ENCODE results near the gene RNF186. TPM values are rescaled to one million over a fixed set of nuclear protein-coding genes. Genes with fewer than 3 reads are reported as not detected.

RNF186 gene
- total and polyA plus RNA-seq, 8 donors: 0.62 to 117 TPM; not detected in 6

DNA sequence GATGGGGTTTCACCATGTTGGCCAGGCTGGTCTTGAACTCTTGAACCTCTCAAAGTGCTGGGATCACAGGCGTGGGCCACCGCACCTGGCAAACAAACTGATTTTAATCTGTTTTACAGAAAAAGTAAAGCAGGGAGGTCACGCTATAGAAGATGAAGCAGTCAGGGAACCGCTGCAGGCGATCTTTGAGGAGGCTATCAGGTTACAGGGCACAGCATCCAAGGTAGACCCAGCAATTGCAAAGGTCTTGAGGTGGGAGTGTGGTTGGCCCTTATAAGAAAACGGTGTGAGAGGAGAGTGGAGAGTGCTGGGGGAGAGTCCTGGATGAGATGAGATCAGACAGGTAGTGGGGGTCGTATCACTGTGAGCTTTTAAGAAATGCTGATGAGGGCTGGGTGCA, 12.8 kb downstream of the RNF186 start:
- 65 to 80% (median 72%) methylated on average over 7 of the region's 7 CpGs for WGBS, 5 donors
- TF ChIP-seq EP300 (IDR thresholded peaks at IDR 0.05): no peak
- no peak for TF ChIP-seq POLR2A (IDR thresholded peaks at IDR 0.05)
- no peak for TF ChIP-seq POLR2AphosphoS5 (IDR thresholded peaks at IDR 0.05)
- TF ChIP-seq, protein P1, sequence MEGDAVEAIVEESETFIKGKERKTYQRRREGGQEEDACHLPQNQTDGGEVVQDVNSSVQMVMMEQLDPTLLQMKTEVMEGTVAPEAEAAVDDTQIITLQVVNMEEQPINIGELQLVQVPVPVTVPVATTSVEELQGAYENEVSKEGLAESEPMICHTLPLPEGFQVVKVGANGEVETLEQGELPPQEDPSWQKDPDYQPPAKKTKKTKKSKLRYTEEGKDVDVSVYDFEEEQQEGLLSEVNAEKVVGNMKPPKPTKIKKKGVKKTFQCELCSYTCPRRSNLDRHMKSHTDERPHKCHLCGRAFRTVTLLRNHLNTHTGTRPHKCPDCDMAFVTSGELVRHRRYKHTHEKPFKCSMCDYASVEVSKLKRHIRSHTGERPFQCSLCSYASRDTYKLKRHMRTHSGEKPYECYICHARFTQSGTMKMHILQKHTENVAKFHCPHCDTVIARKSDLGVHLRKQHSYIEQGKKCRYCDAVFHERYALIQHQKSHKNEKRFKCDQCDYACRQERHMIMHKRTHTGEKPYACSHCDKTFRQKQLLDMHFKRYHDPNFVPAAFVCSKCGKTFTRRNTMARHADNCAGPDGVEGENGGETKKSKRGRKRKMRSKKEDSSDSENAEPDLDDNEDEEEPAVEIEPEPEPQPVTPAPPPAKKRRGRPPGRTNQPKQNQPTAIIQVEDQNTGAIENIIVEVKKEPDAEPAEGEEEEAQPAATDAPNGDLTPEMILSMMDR (IDR thresholded peaks at IDR 0.05): no peak
- H3K9me3 ChIP-seq: no peaks in the 10 kb centered on the region
- no peaks in the 10 kb centered on the region for H3K27me3 ChIP-seq
- no peak overlapping the region for H3K4me3 ChIP-seq
- no peak for DNase-seq
- peaks cover 6 to 29% (median 21%) of the 10 kb centered on the region in 4 donors for H3K4me1 ChIP-seq
- H3K36me3 ChIP-seq: peaks cover 0 to 3% (median 2%) of the 10 kb centered on the region in 4 donors
- H3K27ac ChIP-seq: no peak overlapping the region
- intact Hi-C loops (cut with DNase I; ENCODE audit: low total_unique reads): no loop called here

DNA sequence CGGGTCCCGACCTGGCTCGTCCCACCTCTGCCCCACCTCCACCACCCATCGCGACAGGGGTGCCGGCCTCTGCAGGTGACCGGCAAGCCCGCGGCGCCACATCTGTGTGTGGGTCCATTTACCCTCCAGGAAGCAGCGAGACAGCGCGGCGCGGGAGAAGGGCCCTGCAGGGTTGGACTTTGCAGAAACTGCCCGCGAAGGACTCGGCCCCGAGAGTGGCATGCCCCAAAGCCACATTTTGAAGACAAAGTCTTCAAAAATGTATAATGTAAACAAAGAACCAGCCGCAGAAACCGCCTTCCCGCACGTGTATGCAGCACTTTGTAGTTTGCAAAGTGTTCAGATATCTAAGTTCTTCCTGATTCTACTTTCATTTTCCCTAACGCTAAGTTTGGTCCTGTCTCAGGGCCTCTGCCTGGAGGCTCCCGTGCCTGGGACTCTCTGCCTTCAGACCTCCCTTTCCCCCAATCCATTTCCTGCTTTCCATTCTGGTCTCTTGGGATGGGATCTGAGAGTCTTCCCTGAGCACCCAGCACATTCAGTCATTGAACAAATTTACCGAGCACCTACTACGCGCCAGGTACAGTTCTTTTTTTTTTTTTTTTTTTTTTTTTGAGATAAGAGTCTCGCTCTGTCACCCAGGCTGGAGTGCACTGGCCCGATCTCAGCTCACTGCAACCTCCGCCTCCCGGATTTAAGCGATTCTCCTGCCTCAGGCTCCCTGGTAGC, 14.8 kb downstream of the RNF186 start:
- peak; percentile 64 to 77 for DNase-seq
- WGBS, 5 donors: 9 to 15% (median 12%) methylated on average over 28 to 33 of the region's 33 CpGs
- Histone ChIP-seq H3K4me1 (peaks cover 6 to 29% (median 21%) of the 10 kb centered on the region in 4 donors), H3K9me3 (no peaks in the 10 kb centered on the region), H3K27ac (peak overlapping the region; percentile 91 to 96 (median 94)), H3K4me3 (peak overlapping the region; percentile 71 to 83 (median 73)), H3K36me3 (peaks cover 0 to 13% (median 12%) of the 10 kb centered on the region in 4 donors), H3K27me3 (no peaks in the 10 kb centered on the region)
- intact Hi-C loops (cut with DNase I; ENCODE audit: low total_unique reads): no loop called here
- TF ChIP-seq, protein P1 (IDR thresholded peaks at IDR 0.05): no peak
- TF ChIP-seq POLR2A (IDR thresholded peaks at IDR 0.05): no peak
- no peak for TF ChIP-seq POLR2AphosphoS5 (IDR thresholded peaks at IDR 0.05)
- TF ChIP-seq EP300 (IDR thresholded peaks at IDR 0.05): no peak

DNA sequence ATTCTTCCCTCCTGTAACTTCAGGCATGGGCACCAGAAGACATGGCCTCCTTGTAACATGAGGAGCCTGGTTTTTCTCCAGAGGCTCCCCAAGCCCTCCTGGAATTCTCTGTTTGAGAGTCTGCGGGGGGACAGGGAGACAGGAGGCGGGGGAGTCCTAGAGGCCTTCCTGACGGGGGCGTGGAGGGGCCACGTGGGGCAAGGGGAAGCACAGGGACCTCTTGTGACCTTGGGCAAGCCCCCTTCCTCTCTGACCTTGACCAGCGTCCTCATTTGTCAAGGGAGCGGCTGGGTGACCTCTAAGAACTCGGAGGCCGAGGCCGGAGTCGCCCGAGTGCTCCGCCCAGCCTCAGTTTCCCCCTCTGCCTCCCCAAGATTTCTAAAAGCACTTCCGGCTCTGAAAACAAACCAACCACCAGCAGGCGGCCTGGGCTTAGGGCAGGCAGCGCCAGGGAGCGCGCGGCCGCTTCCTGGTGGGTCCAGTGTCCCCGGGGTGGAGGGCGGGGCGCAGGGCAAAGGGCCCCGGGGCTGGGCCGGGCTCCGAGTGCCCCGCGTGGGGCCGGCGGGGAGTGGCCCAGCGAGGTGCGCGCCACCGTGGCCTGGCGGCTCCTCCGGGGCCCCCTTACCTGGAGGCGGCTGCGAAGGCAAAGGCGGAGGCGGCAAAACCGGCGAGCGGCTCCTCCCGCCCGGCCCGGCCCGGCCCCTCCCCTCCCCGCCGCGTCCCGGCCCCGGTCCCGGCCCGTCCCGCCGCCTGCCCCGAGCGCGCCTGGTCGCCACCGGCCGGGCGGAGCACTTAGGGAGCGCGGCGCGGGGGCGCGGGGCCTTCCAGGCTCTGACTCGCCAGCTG, 15.6 kb downstream of the RNF186 start, which contains the start of gene TMCO4:
TSS of gene TMCO4 (minus strand) at position 687 of the 846 bp plus-strand sequence. CDS start 19,158 bp downstream, outside the sequence.
- H3K36me3 ChIP-seq: peaks cover 0 to 14% (median 12%) of the 10 kb centered on the region in 4 donors
- peaks cover 6 to 29% (median 21%) of the 10 kb centered on the region in 4 donors for H3K4me1 ChIP-seq
- no peaks in the 10 kb centered on the region for H3K27me3 ChIP-seq
- H3K27ac ChIP-seq: peak within 1 kb of the TSS; percentile 91 to 96 (median 94)
- peak; percentile 84 to 90 for DNase-seq
- WGBS, 5 donors: 0 to 1% (median 1%) methylated on average over 14 to 70 of the region's 70 CpGs
- TF ChIP-seq, protein P1 (IDR thresholded peaks at IDR 0.05): peak in 4 of 7 experiments; percentile 18 to 43 (median 33)
- TF ChIP-seq POLR2A (IDR thresholded peaks at IDR 0.05): no peak
- TF ChIP-seq EP300 (IDR thresholded peaks at IDR 0.05): no peak
- peak in 2 of 3 donors; percentile 45 to 64 for TF ChIP-seq POLR2AphosphoS5 (IDR thresholded peaks at IDR 0.05)
- peak within 1 kb of the TSS; percentile 71 to 83 (median 73) for H3K4me3 ChIP-seq
- intact Hi-C loops (cut with DNase I; ENCODE audit: low total_unique reads): no loop called here
- no peaks in the 10 kb centered on the region for H3K9me3 ChIP-seq

Measured in stomach (tissue), 9 donors.